HL-60 (cell line): Measurements from ENCODE around the gene FAM177A1.

ENCODE experiments used
- DNase-seq, 2 experiments: peaks; one replicate each; pipeline ENCODE4 v3.0.0-alpha.2; 2010 to 2020; ENCODE audit warnings: low read depth in 1 of 2, low spot score in 1 of 2
- H3K27ac ChIP-seq: fragments of 250-450 bp; sonication (Bioruptor Pico); replicated peaks from 2 replicates; pipeline ENCODE4 v1.5.1; 2020; ENCODE audit warnings: mild to moderate bottlenecking, moderate library complexity
- H3K27me3 ChIP-seq: fragments of 250-450 bp; sonication (Bioruptor Pico); 2 replicates; pipeline ENCODE4 v1.5.1; 2021; ENCODE audit warnings: mild to moderate bottlenecking, moderate library complexity; ENCODE audit not compliant: insufficient read depth, poor library complexity, severe bottlenecking
- H3K4me3 ChIP-seq: replicated peaks from 2 replicates; pipeline ENCODE4 v1.5.1; 2011; ENCODE audit warnings: mild to moderate bottlenecking, control low read depth, low read length; ENCODE audit not compliant: insufficient read depth
- CTCF ChIP-seq: IDR thresholded peaks from one replicate; pipeline ENCODE4 v1.5.1; 2011; ENCODE audit warnings: low read length, control low read depth, inconsistent platforms; ENCODE audit not compliant: insufficient read depth
- GABPA ChIP-seq: IDR thresholded peaks from 2 replicates; pipeline ENCODE4 v1.6.1; 2012; ENCODE audit warnings: low read depth
- POLR2AphosphoS5 ChIP-seq: IDR thresholded peaks from 2 replicates; pipeline ENCODE4 v1.6.1; 2012; ENCODE audit warnings: low read depth
- REST ChIP-seq: IDR thresholded peaks from 2 replicates; pipeline ENCODE4 v1.6.1; 2012; ENCODE audit warnings: low read depth; ENCODE audit not compliant: insufficient replicate concordance
- SPI1 ChIP-seq: IDR thresholded peaks from 2 replicates; pipeline ENCODE4 v1.6.1; 2012; ENCODE audit warnings: low read depth, mild to moderate bottlenecking, borderline replicate concordance

The FAM177A1 gene

GRCh38 chr14:35121887-35122695 is 76.0 kb downstream of the FAM177A1 start, which contains the start of the genes PPP2R3C and PRORP:
Gene PPP2R3C, minus strand, starts transcription at chr14:35121990. Its CDS starts 31 bp downstream, at chr14:35121959.
Gene PRORP, plus strand, starts transcription at chr14:35122552. Its CDS starts 694 bp downstream, at chr14:35123246.
- TF ChIP-seq POLR2AphosphoS5 (peak; percentile 84), GABPA (peak; percentile 86), REST (peak; percentile 13), SPI1 (peak; percentile 70; the same call in 1 of the 2 replicates), CTCF (no peak)
- DNase-seq, result peak; percentile 93 to 97
- peak within 1 kb of the TSS; percentile 83 for H3K4me3 ChIP-seq
- H3K27me3 ChIP-seq, result no peaks in the 10 kb centered on the region
- peak within 1 kb of the TSS; percentile 99 for H3K27ac ChIP-seq

GRCh38 chr14:35122696-35123387 is 76.8 kb downstream of the FAM177A1 start:
- TF ChIP-seq GABPA, result no peak
- TF ChIP-seq CTCF, result no peak
- no peak for TF ChIP-seq SPI1
- TF ChIP-seq REST, result no peak
- no peak for TF ChIP-seq POLR2AphosphoS5
- peak; percentile 3 to 41 for DNase-seq
- H3K27me3 ChIP-seq, result no peaks in the 10 kb centered on the region
- peak overlapping the region; percentile 99 for H3K27ac ChIP-seq
- peak overlapping the region; percentile 83 for H3K4me3 ChIP-seq

GRCh38 chr14:35123388-35123703 is 77.3 kb downstream of the FAM177A1 start:
- no peaks in the 10 kb centered on the region for H3K27me3 ChIP-seq
- H3K27ac ChIP-seq, result peak overlapping the region; percentile 99
- H3K4me3 ChIP-seq, result peak overlapping the region; percentile 83
- peak in 1 of 2 experiments; percentile 2 for DNase-seq
- TF ChIP-seq CTCF (no peak), REST (no peak), SPI1 (peak; percentile 69), GABPA (no peak), POLR2AphosphoS5 (no peak)
